ENCODE measurements around the gene MAN1A1.
"Not testable (repeated sequence)": the region's sequence is repeated elsewhere in the genome, so short reads cannot be mapped to it uniquely, and the experiment has no call there.

Gene MAN1A1

GRCh38 chr6:119163006-119163405 lies 186.6 kb downstream of the MAN1A1 start:
- DNase-seq = no peak

- no peak for DNase-seq
Observed at GRCh38 chr6:119162134-119162775, 187.3 kb downstream of the MAN1A1 start.

- DNase-seq = no peak
Observed at GRCh38 chr6:119161438-119161837, 188.1 kb downstream of the MAN1A1 start.

- no peak for DNase-seq
Observed at GRCh38 chr6:119160911-119161310, 188.7 kb downstream of the MAN1A1 start.

GRCh38 chr6:119158057-119158848 lies 191.3 kb downstream of the MAN1A1 start:
- DNase-seq = no peak

- DNase-seq = no peak
Observed at GRCh38 chr6:119157506-119157815, 192.1 kb downstream of the MAN1A1 start.

GRCh38 chr6:119156757-119157505 lies 192.6 kb downstream of the MAN1A1 start:
- no peak for DNase-seq

- DNase-seq = not testable (repeated sequence)
Observed at GRCh38 chr6:119156082-119156481, 193.5 kb downstream of the MAN1A1 start.

- DNase-seq = no peak
Observed at GRCh38 chr6:119152187-119152586, 197.4 kb downstream of the MAN1A1 start.

GRCh38 chr6:119148825-119149525 lies 200.6 kb downstream of the MAN1A1 start:
- no peak for DNase-seq

- DNase-seq = no peak
Observed at GRCh38 chr6:119148098-119148824, 201.3 kb downstream of the MAN1A1 start.

- no peak for DNase-seq
Observed at GRCh38 chr6:119147101-119148053, 202.2 kb downstream of the MAN1A1 start.

- DNase-seq = no peak
Observed at GRCh38 chr6:119145111-119145510, 204.4 kb downstream of the MAN1A1 start.

GRCh38 chr6:119142637-119143036 lies 206.9 kb downstream of the MAN1A1 start:
- no peak for DNase-seq

- no peak for DNase-seq
Observed at GRCh38 chr6:119142041-119142440, 207.5 kb downstream of the MAN1A1 start.

- DNase-seq = no peak
Observed at GRCh38 chr6:119140196-119141140, 209.1 kb downstream of the MAN1A1 start.

- DNase-seq = no peak
Observed at GRCh38 chr6:119138906-119139541, 210.5 kb downstream of the MAN1A1 start.

GRCh38 chr6:119137194-119138072 lies 212.1 kb downstream of the MAN1A1 start:
- DNase-seq = no peak

GRCh38 chr6:119134752-119135151 lies 214.8 kb downstream of the MAN1A1 start:
- no peak for DNase-seq

Data from NCI-H2227 treated with DMSO at 0.1 percent for 48 hours (cell line).